Right atrium auricular region (tissue), 2 donors: Measurements from ENCODE around the gene RWDD1. TPM values are rescaled to one million over a fixed set of nuclear protein-coding genes. Genes with fewer than 3 reads are reported as not detected.

Source experiments
- DNase-seq: peaks from one replicate; pipeline ENCODE4 v3.0.0-alpha.2; 2019; ENCODE audit warnings: low spot score
- H3K27ac ChIP-seq, 2 donors: fragments of 200-600 bp; sonication (generic); 1 replicate in 1 of 2; 2 replicates in 1 of 2; pipeline ENCODE4 v1.5.1; 2016 to 2019
- H3K27me3 ChIP-seq, 2 donors: fragments of 200-600 bp; sonication (generic); one replicate each; pipeline versions ENCODE4 v1.5.1 to v1.6.0; 2017 to 2019
- H3K36me3 ChIP-seq: fragments of 200-600 bp; sonication (generic); one replicate; pipeline ENCODE4 v1.5.1; 2016
- H3K4me1 ChIP-seq, 2 donors: fragments of 200-600 bp; sonication (generic); one replicate each; pipeline versions ENCODE4 v1.5.1 to v1.6.0; 2017 to 2019
- H3K4me3 ChIP-seq, 2 donors: fragments of 200-600 bp; sonication (generic); 1 replicate in 1 of 2; 2 replicates in 1 of 2; pipeline ENCODE4 v1.5.1; 2017 to 2019; ENCODE audit warnings: mild to moderate bottlenecking in 1 of 2, moderate library complexity in 1 of 2
- H3K9me3 ChIP-seq, 2 donors: fragments of 200-600 bp; sonication (generic); one replicate each; pipeline ENCODE4 v1.5.1; 2019
- total RNA-seq, 2 donors: library from RNA; depleted of rRNA; stranded (reverse); fragments of >200 nt; gene quantifications; one replicate each; pipeline ENCODE4 v1.1.0, GENCODE V29; 2016
- TF ChIP-seq, protein P1 (sequence below), 2 donors: fragments of 200-600 bp; sonication (generic); IDR thresholded peaks; one replicate each; pipeline ENCODE4 v1.5.1; 2019; ENCODE audit warnings: antibody characterized with exemption in 2 of 2

Gene RWDD1
- total RNA-seq, 2 donors from 2014 or later, result 42.2 to 46.9 TPM

DNA sequence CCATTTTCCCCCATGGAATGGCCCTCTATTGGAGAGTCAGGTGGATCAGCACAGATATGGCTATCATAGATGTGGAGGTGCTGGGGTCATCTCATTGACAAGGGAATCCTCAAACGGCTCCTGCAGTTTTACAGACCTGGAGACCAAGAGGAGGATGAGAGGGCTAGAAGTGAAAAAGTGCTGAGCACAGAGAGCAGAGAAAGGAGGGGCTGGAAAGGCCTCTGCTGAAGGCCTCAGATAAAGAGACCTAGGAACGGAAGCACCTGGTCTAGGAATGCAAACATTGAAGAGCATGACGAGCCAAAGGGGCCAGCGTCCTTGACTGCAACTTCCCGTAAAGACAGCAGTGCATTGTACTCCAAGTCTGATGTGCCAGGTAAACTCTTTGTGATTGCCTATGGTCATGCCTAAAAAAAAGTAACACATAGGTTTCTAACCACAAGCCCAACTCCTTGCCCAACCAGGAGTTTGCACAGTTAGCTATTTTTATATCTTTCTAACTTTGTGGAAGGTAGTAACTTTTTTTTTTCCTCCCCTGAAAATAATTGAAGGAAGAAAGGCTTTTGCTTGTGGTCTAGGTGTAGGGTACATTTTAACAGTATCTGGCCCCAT is 60.2 kb downstream of the RWDD1 start:
- H3K9me3 ChIP-seq, result no peaks in the 10 kb centered on the region
- no peak for DNase-seq
- no peak overlapping the region for H3K4me3 ChIP-seq
- no peak overlapping the region for H3K27ac ChIP-seq
- no peaks in the 10 kb centered on the region for H3K4me1 ChIP-seq
- no peaks in the 10 kb centered on the region for H3K27me3 ChIP-seq
- TF ChIP-seq, protein P1, sequence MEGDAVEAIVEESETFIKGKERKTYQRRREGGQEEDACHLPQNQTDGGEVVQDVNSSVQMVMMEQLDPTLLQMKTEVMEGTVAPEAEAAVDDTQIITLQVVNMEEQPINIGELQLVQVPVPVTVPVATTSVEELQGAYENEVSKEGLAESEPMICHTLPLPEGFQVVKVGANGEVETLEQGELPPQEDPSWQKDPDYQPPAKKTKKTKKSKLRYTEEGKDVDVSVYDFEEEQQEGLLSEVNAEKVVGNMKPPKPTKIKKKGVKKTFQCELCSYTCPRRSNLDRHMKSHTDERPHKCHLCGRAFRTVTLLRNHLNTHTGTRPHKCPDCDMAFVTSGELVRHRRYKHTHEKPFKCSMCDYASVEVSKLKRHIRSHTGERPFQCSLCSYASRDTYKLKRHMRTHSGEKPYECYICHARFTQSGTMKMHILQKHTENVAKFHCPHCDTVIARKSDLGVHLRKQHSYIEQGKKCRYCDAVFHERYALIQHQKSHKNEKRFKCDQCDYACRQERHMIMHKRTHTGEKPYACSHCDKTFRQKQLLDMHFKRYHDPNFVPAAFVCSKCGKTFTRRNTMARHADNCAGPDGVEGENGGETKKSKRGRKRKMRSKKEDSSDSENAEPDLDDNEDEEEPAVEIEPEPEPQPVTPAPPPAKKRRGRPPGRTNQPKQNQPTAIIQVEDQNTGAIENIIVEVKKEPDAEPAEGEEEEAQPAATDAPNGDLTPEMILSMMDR (IDR thresholded peaks at IDR 0.05), result no peak
- H3K36me3 ChIP-seq, result peaks cover 10% of the 10 kb centered on the region

GRCh38 chr6:116633685-116634084 is 62.4 kb downstream of the RWDD1 start:
- TF ChIP-seq, protein P1 (IDR thresholded peaks at IDR 0.05), result no peak
- Histone ChIP-seq H3K4me3 (no peak overlapping the region), H3K4me1 (no peaks in the 10 kb centered on the region), H3K27ac (no peak overlapping the region), H3K36me3 (peaks cover 10% of the 10 kb centered on the region), H3K9me3 (no peaks in the 10 kb centered on the region), H3K27me3 (no peaks in the 10 kb centered on the region)
- DNase-seq, result no peak

Other genes with a start within 250 kb of the RWDD1 start
- 10 to 100 TPM; 19.4 to 31.7 TPM for gene DSE, start 200.6 kb upstream of the RWDD1 start, total RNA-seq
- gene CALHM6, start 110.1 kb upstream of the RWDD1 start, total RNA-seq, result 1 to 10 TPM; 2.3 to 3.1 TPM
- 1 to 10 TPM; 2.3 to 3.4 TPM for gene CALHM5, start 59.9 kb upstream of the RWDD1 start, total RNA-seq
- under 1 TPM in 1 of 2 donors, not detected in 1; 0.20 TPM for gene TRAPPC3L, start 25.8 kb upstream of the RWDD1 start, total RNA-seq
- not detected for gene CALHM4, start 17.8 kb upstream of the RWDD1 start, total RNA-seq
- gene RSPH4A, start 45.0 kb downstream of the RWDD1 start, total RNA-seq, result under 1 TPM in 1 of 2 donors, not detected in 1; 0.16 TPM
- 1 to 10 TPM; 3.9 to 4.6 TPM for gene ZUP1, start 97.3 kb downstream of the RWDD1 start, total RNA-seq
- 1 to 10 TPM; 5.1 to 6.9 TPM for gene KPNA5, start 109.7 kb downstream of the RWDD1 start, total RNA-seq
- 1 to 10 TPM; 1.4 to 4.8 TPM for gene FAM162B, start 194.2 kb downstream of the RWDD1 start, total RNA-seq